GM06990 (cell line): ENCODE data around the gene HSF4.

ENCODE experiments used
- DNase-seq: peaks from one replicate; pipeline ENCODE4 v3.0.0-alpha.2; 2011; ENCODE audit not compliant: insufficient read length; ENCODE audit errors: extremely low read depth
- H3K27me3 ChIP-seq: replicated peaks from 2 replicates; pipeline ENCODE4 v1.6.0; 2011; ENCODE audit warnings: low read length; ENCODE audit not compliant: control insufficient read depth, insufficient read depth
- H3K36me3 ChIP-seq: 2 replicates; pipeline ENCODE4 v1.5.1; 2011; ENCODE audit warnings: low read length; ENCODE audit not compliant: control insufficient read depth, insufficient read depth
- H3K4me3 ChIP-seq: replicated peaks from 2 replicates; pipeline ENCODE4 v1.5.1; 2011; ENCODE audit warnings: low read depth, mild to moderate bottlenecking, control low read depth, low read length
- TF ChIP-seq, protein P1 (sequence below): IDR thresholded peaks from 2 replicates; pipeline ENCODE4 v1.5.1; 2011; ENCODE audit warnings: low read length, control low read depth, mild to moderate bottlenecking, inconsistent platforms; ENCODE audit not compliant: insufficient read depth, poor library complexity, severe bottlenecking

The HSF4 gene

DNA sequence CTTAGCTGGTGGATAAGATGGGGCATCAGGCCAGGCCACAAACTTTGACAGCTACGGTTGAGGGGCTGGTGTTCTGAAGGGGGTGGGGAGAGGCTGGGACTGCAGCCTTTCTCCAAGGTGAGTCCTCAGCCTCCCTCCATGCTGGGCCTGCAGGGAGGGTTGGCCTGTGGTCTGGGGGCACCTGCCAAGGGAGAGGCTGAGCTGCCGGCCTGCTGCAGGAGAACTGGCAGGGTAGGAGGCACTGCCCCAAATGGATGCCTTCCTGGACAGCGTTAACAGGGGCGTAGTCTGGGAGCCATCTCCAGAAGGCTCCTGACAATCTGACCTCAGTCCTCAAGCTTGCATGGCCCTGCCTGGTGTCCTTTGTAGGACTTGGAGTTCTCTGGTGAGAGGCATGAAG is 39.5 kb downstream of the HSF4 start:
- Histone ChIP-seq H3K27me3 (no peaks in the 10 kb centered on the region), H3K36me3 (peaks cover 40% of the 10 kb centered on the region), H3K4me3 (no peak overlapping the region)
- no peak for DNase-seq
- TF ChIP-seq, protein P1, sequence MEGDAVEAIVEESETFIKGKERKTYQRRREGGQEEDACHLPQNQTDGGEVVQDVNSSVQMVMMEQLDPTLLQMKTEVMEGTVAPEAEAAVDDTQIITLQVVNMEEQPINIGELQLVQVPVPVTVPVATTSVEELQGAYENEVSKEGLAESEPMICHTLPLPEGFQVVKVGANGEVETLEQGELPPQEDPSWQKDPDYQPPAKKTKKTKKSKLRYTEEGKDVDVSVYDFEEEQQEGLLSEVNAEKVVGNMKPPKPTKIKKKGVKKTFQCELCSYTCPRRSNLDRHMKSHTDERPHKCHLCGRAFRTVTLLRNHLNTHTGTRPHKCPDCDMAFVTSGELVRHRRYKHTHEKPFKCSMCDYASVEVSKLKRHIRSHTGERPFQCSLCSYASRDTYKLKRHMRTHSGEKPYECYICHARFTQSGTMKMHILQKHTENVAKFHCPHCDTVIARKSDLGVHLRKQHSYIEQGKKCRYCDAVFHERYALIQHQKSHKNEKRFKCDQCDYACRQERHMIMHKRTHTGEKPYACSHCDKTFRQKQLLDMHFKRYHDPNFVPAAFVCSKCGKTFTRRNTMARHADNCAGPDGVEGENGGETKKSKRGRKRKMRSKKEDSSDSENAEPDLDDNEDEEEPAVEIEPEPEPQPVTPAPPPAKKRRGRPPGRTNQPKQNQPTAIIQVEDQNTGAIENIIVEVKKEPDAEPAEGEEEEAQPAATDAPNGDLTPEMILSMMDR = no peak

DNA sequence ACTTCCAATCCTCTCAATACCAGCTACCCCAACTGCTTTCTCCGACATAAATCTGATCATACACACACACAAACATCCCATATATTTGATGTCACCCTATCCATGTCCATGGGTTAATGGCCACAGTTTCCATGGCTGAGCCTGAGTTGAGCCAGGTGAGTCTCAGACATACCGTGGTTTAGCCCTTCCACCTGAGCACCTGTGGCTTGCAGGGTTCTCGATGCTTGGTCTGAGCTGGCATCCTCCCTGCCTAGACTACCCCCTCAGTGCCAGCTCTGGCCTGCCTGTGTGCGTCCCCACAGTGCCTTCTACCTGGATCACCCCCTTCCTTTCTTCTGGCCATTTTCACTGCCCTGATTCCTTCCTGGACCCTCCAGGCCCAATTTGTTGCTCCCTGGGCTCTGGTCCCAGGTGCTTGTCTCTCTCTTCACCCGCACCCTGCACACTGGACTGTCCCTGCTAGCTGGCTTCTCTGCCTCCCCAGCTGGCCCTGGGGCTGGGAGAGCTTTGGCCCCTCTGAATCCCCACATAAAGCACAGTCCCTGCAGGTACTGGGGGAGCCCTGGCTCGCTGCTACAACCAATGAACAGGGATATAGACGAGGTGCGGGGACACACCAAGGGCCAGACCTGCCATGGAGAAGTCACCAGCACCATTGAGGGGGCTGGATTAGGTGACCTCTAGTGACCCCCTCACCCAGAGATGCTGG is 41.7 kb downstream of the HSF4 start:
- Histone ChIP-seq H3K27me3 (no peaks in the 10 kb centered on the region), H3K36me3 (peaks cover 30% of the 10 kb centered on the region), H3K4me3 (no peak overlapping the region)
- TF ChIP-seq, protein P1 = no peak
- DNase-seq = no peak

DNA sequence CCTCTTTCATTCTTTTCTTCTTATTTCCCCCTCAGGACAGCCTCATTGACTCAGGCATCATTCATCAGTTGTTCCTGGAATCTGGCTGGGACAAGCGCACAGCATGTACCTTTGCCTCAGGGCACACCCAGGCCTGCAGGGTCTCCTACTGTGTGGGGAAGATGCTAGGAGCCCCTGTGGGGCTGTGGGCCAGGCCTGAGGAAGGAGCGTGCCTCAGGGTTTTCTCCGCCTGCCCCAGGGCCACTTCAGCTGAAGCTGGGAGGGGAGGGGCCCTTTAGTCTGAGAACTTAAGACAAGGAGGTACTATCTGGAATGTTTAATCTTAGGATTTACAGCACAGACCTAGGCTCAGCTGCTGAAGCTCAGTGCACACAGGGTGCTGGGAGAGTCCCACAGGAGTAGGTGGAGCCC is 42.3 kb downstream of the HSF4 start:
- no peak overlapping the region for H3K4me3 ChIP-seq
- peaks cover 26% of the 10 kb centered on the region for H3K36me3 ChIP-seq
- TF ChIP-seq, protein P1 = no peak
- no peaks in the 10 kb centered on the region for H3K27me3 ChIP-seq
- no peak for DNase-seq

DNA sequence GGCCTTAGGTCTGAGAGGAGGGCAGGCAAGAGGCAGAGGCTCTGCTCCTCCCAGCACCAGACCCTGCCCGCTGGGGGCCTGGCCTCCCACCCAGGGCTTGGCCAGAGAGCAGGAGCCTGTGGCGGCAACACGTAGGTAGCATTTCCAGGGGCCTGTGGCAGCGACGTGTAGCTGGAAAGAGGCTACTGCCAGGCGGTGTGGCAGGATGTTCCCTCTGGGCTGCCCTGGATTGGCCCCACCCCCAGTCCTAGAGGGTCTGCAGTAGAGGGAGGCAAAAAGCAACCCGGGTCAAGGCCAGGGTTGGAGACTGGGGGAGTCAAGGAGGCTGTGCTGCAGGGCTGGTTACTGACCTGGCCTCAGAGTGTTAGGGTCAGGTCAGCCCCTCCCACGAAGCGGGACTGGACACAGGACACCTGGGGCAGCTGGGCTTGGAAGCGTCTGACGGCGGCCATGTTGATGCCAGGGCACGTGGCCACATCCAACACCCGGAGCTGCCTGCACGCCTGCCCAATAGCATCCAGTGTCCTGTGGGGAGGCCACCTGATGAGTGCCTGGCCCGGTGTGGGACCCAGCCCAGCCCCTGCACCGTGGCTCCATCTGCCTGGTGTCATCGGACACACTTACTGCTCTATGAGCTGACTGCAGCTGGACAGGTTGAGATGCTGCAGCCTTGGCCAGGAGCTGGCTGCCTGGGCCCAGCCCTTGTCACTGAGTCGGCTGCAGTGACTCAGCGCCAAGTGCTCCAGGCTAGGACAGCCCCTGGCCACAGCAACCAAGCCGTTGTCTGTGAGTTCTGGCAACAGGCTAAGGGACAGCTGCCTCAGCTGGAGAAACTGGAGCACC is 42.9 kb downstream of the HSF4 start:
- DNase-seq = no peak
- Histone ChIP-seq H3K4me3 (no peak overlapping the region), H3K36me3 (peaks cover 20% of the 10 kb centered on the region), H3K27me3 (no peaks in the 10 kb centered on the region)
- TF ChIP-seq, protein P1 = no peak

DNA sequence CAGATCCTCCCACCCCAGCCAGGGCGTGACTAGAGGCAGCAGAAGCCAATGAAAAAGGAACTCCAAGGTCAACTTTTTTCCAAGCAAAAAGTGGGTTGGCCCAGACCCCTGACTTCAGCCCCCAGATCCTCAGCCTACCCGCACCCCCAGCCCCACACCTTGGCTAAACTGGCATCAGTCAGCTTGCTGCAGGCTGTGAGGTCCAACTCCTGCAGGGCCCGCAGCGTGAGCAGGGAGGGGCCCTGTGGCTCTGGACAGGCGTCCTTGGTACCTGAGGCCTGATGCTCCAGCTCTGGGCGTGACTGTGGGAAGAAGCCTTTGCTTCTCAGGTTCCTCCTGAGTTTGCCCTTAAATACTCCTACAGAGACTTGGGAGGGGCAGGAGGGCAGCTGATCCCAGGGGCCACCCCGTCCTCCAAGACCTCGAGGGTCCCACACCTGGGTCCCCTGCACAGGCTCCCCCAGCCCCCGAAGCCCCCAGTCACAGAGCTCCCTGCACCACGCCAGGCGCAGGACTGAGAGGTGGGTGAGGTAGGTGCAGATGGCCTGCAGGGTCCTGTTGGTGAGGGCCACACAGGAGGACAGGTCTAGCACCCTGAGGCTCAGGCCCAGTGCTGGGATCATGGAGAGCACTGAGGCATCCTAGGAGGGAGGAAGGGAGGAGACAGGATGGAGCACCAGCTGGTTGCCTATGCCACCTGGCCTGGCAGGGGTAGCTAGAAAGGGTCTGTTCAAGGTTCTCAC is 43.8 kb downstream of the HSF4 start:
- Histone ChIP-seq H3K4me3 (no peak overlapping the region), H3K27me3 (no peaks in the 10 kb centered on the region), H3K36me3 (peaks cover 12% of the 10 kb centered on the region)
- DNase-seq = no peak
- TF ChIP-seq, protein P1 = no peak
